H1 (cell line): Measurements from ENCODE around the gene EPS8. TPM values are rescaled to one million over a fixed set of nuclear protein-coding genes. Genes with fewer than 3 reads are reported as not detected.

Source experiments
- CBX5 ChIP-seq: fragments of 300-800, 300-1000 bp; sonication (generic); IDR thresholded peaks from 2 replicates; pipeline ENCODE4 v1.7.1; 2016; ENCODE audit warnings: antibody characterized with exemption, low read length, low read depth
- KDM5A ChIP-seq: fragments of 200-600 bp; IDR thresholded peaks from 2 replicates; pipeline ENCODE4 v1.7.1; 2012; ENCODE audit warnings: mild to moderate bottlenecking, low read length, inconsistent platforms, mixed read lengths
- MAFK ChIP-seq: IDR thresholded peaks from 2 replicates; pipeline ENCODE4 v1.6.1; 2012; ENCODE audit warnings: low read depth, mild to moderate bottlenecking, improper control_type of control experiment, low read length
- TAF7 ChIP-seq: optimal IDR thresholded peaks from 2 replicates; pipeline ENCODE3; 2011; ENCODE audit warnings: low read depth, mild to moderate bottlenecking, inconsistent platforms, low read length, moderate library complexity, borderline replicate concordance
- polyA plus RNA-seq, 7 experiments: library from polyadenylated mRNA; depleted of rRNA in 3 of 7; stranded (reverse) in 5 of 7; unstranded in 2 of 7; fragments of >200 nt in 5 of 7; fragments of 200-250 nt in 2 of 7; gene quantifications; 1 replicate in 5 of 7; 2 replicates in 1 of 7; 4 replicates in 1 of 7; pipeline versions ENCODE4 v1.2.1 to v1.2.3, GENCODE V29; 2011 to 2013; ENCODE audit warnings: missing spikeins in 2 of 7, mixed read lengths in 2 of 7
- total RNA-seq: library from RNA; stranded (reverse); fragmentation: NEBNext Ultra II Directional; extraction: Animal tissue kit (Norgen Biotek cat#: 25700); gene quantifications from 2 replicates; pipeline ENCODE4 v1.2.1, GENCODE V29; 2021

Gene EPS8
- total and polyA plus RNA-seq, 2 of the 8 experiments (the other 6 are each of a cell fraction or from before 2014, with no cell fraction given) = 3.0 to 4.6 TPM

DNA sequence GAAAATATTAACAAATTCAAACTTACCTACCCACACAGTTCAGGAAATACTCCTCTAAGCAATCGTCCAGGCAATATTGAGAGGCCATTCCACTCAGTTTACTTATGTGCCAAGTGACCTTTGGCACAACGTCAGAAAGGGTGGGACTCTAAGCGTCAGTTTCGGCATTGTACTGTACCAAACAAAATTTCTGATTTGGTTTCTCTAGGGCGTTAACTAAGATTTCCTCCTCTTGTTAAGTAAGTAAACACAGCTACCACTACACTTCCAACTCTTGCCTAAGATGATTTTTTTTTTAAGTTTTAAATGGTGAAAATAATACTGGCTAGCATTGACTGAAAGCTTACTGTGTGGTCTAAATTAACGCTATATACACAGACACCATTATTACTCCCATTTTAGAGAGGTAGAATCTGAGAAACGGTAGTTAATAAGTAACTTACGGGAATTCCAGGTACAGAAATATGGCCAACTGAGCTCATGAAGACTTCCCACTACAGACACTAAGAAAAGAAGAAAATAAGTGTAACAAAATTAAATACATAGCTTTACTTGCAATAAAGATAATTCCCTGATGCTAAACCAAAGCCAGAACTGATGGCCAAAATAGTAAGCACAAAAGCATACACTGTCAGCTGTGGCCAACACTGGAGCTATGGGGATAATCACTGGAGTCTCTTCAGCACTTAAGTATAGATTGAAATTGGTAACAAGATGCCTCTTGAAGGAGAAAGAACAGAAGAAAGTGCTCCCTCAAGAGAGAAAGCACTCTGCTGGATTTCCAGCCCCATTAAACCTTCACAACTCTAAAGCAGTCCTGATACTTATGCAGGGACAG is 76.1 kb downstream of the EPS8 start (continued):
- TF ChIP-seq MAFK = no peak
- no peak for TF ChIP-seq KDM5A
- TF ChIP-seq CBX5 = no peak
- no peak for TF ChIP-seq TAF7
